ENCODE data around the gene PIWIL1.

Gene PIWIL1

DNA sequence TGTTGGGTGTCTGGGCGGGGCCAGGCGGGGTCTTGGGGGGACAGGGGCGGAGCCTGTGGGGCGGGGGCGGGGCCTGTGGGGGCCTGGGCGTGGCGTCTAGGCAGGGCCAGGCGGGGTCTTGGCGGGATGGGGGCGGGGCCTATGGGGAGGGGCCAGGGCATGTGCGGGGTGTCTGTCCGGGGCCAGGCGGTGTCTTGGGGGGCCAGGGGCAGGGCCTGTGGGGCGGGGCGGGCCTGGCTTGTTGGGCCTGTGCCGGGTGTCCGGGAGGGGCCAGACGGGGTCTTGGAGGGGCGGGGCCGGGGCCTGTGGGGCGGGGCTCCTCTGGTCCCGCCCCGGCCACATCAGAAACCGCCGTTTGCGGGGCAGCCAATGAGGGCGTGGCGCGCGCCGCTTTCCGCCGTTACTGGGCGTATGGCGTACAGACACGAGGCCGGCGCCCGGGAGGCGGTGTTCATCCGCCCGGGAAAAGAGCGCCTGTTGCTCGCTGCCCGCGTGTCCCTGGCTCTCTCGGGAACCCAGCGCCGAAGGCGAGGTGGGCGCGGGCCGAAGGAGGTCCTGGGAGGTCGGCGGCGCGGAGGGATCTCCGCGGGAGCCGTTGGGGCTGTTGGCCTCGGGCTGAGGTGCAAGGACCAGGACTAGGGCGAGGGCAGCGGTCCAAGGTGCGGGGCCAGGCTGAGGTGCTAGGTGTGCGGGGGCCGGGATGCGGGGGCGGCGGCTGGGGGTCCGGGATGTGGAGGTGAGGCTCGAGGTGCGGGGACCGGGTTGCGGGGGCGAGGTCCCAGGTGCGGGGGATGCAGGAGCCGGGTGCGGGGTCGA, at the start of gene PIWIL1:
Gene PIWIL1, plus strand, starts transcription at position 400 of the 816 bp plus-strand sequence. CDS start 4,705 bp downstream, outside the sequence.
- DNase-seq, result peak in 1 of 56 donors; percentile 11

DNA sequence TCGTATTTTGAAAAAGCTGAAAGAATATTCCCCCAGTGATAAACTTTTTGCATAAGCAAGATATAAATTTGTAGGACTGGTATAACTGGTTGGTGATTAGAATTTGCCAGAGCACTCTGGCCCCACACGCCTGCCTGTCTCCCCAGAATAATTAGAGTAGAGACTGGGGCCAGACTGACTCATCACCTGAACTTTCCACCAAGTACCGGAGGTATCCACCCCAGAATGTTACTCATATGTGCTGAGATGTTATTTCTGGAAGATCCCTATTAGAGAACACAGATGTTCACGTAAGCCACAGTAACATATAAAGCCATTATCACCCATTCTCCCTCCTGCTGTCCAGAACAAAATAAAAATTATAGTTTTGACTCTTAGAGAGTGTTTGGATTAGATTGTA, 49.5 kb upstream of the PIWIL1 start:
- DNase-seq, result no peak

- no peak for DNase-seq
Measured at GRCh38 chr12:130288691-130289090, 49.0 kb upstream of the PIWIL1 start.

GRCh38 chr12:130290114-130290513, 47.6 kb upstream of the PIWIL1 start:
- no peak for DNase-seq

GRCh38 chr12:130298322-130299021, 39.2 kb upstream of the PIWIL1 start:
- no peak for DNase-seq

- no peak for DNase-seq
Measured at GRCh38 chr12:130299574-130299973, 38.1 kb upstream of the PIWIL1 start.

DNA sequence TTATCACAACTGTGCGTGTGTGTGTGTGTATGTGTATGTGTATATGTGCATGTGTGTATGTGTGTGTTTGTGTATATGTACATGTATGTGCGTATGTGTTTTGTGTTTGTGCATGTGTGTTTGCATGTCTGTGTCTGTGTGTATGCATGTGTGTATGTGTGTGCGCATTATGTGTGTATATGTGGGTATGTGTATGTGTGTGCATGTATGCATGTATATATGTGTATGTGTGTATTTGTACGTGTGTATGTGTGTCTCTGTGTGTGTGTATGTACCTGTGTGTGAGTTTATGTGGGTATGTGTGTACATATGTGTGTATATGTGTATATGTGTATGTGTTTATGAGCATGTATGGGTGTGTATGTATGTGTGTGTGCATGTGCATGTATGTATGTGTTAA, 37.6 kb upstream of the PIWIL1 start:
- no peak for DNase-seq

DNA sequence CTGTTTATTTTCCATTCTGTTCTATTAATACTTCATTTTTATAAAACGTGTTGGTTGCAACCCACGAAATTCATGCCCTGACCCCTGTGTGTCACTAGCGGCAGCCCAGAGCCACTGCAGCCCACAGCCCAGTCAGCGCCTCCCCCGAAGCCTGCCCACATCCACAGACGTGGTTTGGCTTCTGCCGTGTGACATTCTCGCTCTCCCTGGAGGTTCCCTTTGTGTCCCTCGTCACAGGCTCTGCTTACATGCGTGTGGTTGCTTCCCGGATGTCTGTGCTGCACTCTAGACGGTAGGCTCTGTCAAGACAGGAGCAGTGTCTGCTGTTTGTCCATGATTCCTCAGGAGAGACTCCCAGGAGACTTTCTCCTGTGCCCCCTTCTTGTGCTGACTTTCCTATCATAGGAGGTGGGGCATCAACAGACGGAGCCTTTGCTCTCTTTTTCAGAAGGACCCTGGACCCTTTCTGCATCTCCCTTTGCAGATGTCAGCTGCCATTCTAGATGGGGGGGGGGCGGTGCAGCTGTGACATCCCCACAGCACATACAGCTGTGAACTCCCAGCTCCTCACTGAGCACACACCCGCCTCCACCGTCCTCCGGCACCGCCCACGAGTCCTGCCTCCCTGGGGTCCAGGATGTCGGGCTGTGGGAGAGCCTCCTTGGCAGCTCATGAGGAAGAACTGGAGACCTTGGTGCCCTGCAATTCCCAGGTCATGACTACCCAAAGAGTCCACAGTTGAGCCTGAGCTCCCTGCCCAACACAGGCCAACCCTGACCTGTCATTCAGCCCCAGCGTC, 36.8 kb upstream of the PIWIL1 start:
- no peak for DNase-seq

DNA sequence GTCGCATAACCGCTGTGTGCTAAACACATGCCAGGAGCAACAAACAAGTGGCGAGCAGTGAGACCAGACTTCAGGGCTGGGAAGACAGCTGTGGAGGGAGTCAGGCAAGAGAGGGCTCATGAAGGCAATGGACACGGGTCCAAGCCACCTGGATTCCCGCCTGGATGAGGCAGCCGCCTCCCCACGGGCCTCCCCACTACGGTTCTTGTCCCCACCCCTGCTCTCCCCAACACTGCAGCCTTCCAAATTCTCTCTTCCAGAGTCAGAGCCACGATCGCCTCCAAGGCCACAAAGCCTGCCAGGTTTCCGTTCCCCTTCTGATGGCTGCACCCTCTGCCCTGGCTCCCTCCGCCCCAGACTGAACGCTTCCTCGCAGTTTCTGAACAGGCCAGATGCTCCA, 36.1 kb upstream of the PIWIL1 start:
- no peak for DNase-seq

GRCh38 chr12:130303781-130304180, 33.9 kb upstream of the PIWIL1 start:
- no peak for DNase-seq

GRCh38 chr12:130307859-130308258, 29.8 kb upstream of the PIWIL1 start:
- no peak for DNase-seq

- DNase-seq, result no peak
Measured at GRCh38 chr12:130308393-130308792, 29.3 kb upstream of the PIWIL1 start.

GRCh38 chr12:130316251-130316650, 21.4 kb upstream of the PIWIL1 start:
- DNase-seq, result no peak

DNA sequence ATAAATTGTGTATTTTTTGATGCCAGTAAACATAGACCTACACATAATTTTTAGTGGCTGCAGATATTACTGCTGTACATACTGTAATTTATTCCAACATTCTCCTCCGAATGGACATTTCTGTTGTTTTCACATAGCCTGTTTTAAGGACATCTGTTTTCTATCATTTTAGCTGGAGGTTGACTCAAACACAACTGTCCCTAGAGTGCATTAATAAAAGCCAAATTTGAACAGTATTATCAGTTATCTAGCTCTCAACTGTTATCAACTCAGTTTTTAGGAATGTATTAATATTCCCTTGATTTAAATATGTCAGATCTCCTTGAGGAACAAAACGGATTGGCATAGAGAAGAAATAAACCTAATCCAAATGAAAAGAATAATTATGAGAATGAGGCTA, 17.2 kb upstream of the PIWIL1 start:
- DNase-seq, result no peak

DNA sequence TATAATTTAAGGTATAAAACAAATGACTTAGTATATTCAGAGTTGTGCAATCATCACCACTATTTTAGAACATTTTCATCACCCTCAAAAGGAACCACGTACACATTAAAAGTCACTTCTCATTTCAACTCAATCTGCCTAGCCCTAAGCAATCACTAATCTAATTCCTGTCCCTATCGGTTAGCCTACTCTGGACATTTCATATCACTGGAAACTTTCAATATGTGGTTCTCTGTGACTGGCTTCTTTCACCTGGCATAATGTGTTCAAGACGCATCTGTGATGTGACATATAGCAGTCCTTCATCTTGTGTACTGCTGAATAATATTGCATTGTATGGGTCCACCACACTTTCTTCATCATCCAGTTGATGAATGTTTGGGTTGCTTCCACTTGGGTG, 15.4 kb upstream of the PIWIL1 start:
- DNase-seq, result no peak

DNA sequence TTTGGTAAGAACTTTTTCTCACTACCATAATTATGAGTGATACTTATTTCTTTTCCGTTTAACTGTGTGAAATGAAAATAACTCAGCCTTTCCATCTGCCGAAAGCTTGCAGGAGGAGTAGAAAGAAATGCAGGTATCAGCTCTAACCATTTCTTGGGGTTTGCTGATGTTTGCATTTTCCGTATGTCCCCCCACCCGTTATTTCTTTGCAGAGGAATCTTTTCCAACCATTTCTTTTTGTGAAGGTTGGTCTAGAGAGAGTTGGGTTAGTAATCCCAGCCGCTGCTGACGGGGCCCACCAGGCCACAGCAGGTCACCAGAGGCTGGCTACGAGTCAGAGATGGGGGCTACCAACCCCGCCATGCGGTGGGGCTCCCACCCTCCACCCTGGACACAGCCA, 7.0 kb upstream of the PIWIL1 start:
- no peak for DNase-seq

DNA sequence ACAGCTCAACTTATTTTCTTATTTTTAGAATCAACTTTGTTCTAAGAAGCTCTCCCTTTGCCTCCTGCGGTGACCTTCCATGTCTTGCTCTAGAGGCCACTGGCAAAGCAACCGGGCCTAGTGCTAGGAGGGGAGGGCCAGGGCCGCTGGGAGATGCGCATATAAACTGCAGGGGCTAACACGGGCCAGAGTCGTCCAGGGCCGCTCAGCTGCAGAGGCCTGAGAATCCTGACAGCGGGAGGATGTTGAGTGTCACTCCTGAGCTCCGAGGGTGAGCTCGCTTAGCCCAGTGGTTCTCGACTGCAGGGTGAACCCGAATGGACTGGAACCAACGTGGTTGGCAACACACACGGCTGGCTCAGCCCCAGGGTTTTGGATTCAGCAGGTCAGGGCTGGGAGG, 6.5 kb upstream of the PIWIL1 start:
- no peak for DNase-seq

DNA sequence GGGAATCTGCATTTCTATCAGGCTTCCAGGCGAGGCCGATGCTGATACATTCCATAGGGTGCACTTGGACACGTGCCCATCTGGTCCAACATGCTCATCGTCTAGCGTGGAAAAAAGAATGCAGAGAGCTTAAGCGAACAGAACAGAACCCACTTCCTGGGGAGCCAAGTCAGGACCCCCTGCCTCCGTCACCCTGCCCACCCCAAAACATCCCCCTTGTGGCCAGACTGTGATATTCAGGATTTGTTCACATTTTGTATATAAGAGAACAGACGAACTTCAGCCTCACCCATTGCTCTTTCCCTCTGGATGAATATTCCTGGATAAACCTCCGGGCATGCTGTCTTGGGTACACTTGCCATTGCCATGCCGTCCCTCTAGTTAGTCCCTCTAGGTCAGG, 4.3 kb upstream of the PIWIL1 start:
- no peak for DNase-seq

DNA sequence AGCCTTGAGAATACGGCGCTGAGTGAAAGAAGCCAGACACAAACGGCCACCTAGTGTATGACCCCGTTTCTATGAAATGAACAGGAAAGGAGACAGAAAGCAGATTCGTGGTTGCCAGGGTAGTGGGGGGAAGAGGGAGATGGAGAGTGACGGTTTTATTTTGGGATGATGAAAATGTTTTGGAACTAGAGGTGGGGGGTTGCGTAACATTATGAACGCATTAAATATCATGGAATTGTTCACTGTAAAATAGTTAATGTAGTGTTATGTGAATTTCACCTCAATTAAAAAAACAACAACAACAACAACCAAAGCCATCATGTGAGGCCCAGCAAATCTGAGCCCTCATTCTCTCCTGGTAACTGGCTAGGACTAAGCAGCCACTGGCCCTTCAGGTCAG, 3.3 kb upstream of the PIWIL1 start:
- no peak for DNase-seq

DNA sequence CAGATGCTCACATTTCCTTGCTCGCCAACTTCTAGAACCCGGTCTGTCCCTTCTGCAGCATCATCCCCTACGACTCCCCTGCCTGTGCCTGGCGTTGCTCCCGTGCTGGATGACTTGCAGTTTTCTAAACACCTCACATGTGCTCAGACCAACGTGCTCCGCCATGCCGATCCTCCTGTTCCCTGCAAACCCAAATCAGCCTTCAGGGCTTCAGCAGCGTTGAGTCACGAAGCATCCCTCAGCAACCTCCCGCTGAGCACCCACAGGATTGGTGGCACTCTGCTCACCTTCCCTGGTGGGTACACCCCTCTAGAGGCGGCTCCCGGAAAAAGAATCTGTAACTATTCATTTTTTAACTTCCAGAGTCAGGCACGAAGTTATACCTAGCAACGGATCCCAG, 2.8 kb upstream of the PIWIL1 start:
- DNase-seq, result peak in 26 of 56 donors; percentile 1 to 71 (median 22)

- peak in 22 of 56 donors; percentile 1 to 65 (median 14) for DNase-seq
Measured at GRCh38 chr12:130335517-130336392, 1.9 kb upstream of the PIWIL1 start.

Measured in nucleus accumbens (tissue), 56 donors.